Neural progenitor cell (in vitro differentiated cells): Measurements from ENCODE around the gene JCAD. TPM values are rescaled to one million over a fixed set of nuclear protein-coding genes. Genes with fewer than 3 reads are reported as not detected.

Experiments
- DNase-seq: peaks from one replicate; pipeline ENCODE4 v3.0.0-alpha.2; 2016; ENCODE audit warnings: low spot score
- H2AFZ ChIP-seq: fragments of 200-600 bp; sonication (generic); replicated peaks from 2 replicates; pipeline ENCODE4 v1.6.1; 2016; ENCODE audit warnings: antibody characterized with exemption
- H3F3A ChIP-seq: fragments of 200-600 bp; sonication (generic); 2 replicates; pipeline ENCODE4 v1.6.1; 2016; ENCODE audit warnings: antibody characterized with exemption, low read depth
- H3K27ac ChIP-seq: fragments of 200-600 bp; sonication (generic); 2 replicates; pipeline ENCODE4 v1.5.1; 2016; ENCODE audit warnings: mild to moderate bottlenecking
- H3K27me3 ChIP-seq: fragments of 200-600 bp; sonication (generic); 2 replicates; pipeline ENCODE4 v1.6.1; 2016; ENCODE audit warnings: mild to moderate bottlenecking, moderate library complexity
- H3K36me3 ChIP-seq: fragments of 200-600 bp; sonication (generic); 2 replicates; pipeline ENCODE4 v1.5.1; 2016
- H3K4me1 ChIP-seq: fragments of 200-600 bp; sonication (generic); 2 replicates; pipeline ENCODE4 v1.6.1; 2016; ENCODE audit warnings: mixed run types
- H3K4me2 ChIP-seq: fragments of 200-600 bp; sonication (generic); 2 replicates; pipeline ENCODE4 v1.6.1; 2016
- H3K4me3 ChIP-seq: fragments of 200-600 bp; sonication (generic); 2 replicates; pipeline ENCODE4 v1.5.1; 2016
- H3K79me2 ChIP-seq: fragments of 200-600 bp; sonication (generic); 2 replicates; pipeline ENCODE4 v1.6.1; 2016; ENCODE audit warnings: low read depth
- H3K9ac ChIP-seq: fragments of 200-600 bp; sonication (generic); 2 replicates; pipeline ENCODE4 v1.6.1; 2016
- H3K9me3 ChIP-seq: fragments of 200-600 bp; sonication (generic); 2 replicates; pipeline ENCODE4 v1.5.1; 2016; ENCODE audit warnings: low read depth
- H4K20me1 ChIP-seq: fragments of 200-600 bp; sonication (generic); 2 replicates; pipeline ENCODE4 v1.6.1; 2016; ENCODE audit warnings: low read depth
- H3K27ac Mint-ChIP-seq: 3 replicates; pipeline ENCODE4 v1.8.0; 2021; ENCODE audit warnings: mixed read lengths
- H3K27me3 Mint-ChIP-seq: 2 replicates; pipeline ENCODE4 v1.8.0; 2022; ENCODE audit warnings: low read depth, mild to moderate bottlenecking, inconsistent platforms, moderate library complexity, mixed read lengths; ENCODE audit not compliant: insufficient read depth
- H3K36me3 Mint-ChIP-seq: 3 replicates; pipeline ENCODE4 v1.8.0; 2021; ENCODE audit warnings: mixed read lengths
- H3K4me1 Mint-ChIP-seq: 3 replicates; pipeline ENCODE4 v1.8.0; 2021; ENCODE audit warnings: mixed read lengths
- H3K4me3 Mint-ChIP-seq: 3 replicates; pipeline ENCODE4 v1.8.0; 2021; ENCODE audit warnings: mild to moderate bottlenecking, moderate library complexity, mixed read lengths
- H3K9me3 Mint-ChIP-seq: 3 replicates; pipeline ENCODE4 v1.8.0; 2020; ENCODE audit warnings: mixed read lengths
- EZH2 ChIP-seq: fragments of 200-600 bp; sonication (generic); IDR thresholded peaks from 2 replicates; pipeline ENCODE4 v1.6.1; 2017; ENCODE audit warnings: antibody characterized with exemption, mild to moderate bottlenecking, moderate library complexity
- EZH2phosphoT487 ChIP-seq: fragments of 200-600 bp; sonication (generic); IDR thresholded peaks from 2 replicates; pipeline ENCODE4 v1.6.1; 2017; ENCODE audit warnings: antibody characterized with exemption
- total RNA-seq: library from RNA; depleted of rRNA; stranded (reverse); fragments of >200 nt; gene quantifications from 2 replicates; pipeline ENCODE4 v1.2.3, GENCODE V29; 2015; ENCODE audit warnings: low replicate concordance
- TF ChIP-seq, protein P1 (sequence below): fragments of 200-600 bp; sonication (generic); IDR thresholded peaks from 2 replicates; pipeline ENCODE4 v1.5.1; 2017; ENCODE audit warnings: antibody characterized with exemption, mild to moderate bottlenecking

The JCAD gene
- total RNA-seq, 1 donor from 2014 or later: 1.3 TPM

DNA sequence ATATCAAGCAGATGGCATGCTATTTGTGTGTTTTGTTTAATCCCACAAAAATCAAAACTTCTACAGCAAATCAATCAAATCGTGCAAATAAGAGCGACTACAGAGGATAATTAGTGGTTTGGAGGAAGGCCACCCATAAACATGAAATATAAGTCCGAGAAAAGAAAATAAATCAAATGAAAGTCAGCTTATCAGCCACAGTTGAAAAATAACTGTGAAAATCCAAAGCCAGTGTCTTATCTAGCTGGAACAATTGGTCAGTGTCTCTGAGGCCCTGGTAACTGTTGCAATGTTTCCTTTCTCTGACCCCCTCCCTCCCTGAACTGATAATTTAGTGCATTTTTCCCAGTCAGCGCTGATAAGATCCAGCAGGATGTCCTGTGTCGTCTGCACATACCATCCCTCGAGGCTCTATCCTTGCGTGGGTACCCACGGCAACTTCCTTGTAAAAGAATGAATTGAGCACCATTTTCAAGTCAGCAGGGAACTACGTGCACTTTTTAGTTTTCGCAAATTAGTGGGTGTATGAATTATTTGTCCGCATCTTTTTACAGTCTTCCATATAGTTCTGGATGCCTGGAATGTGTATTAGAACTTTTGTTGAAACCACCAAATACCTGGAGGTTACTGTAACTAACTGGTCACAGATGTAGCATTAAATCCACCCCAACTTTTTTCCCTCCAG, 10.8 kb upstream of the JCAD start:
- H3K4me3 ChIP-seq: no peak overlapping the region
- H3K27ac ChIP-seq: no peak overlapping the region
- H2AFZ ChIP-seq: no peak overlapping the region
- Mint-ChIP-seq H3K27me3 (no peaks in the 10 kb centered on the region), H3K36me3 (no peaks in the 10 kb centered on the region), H3K4me1 (peaks cover 11% of the 10 kb centered on the region), H3K9me3 (no peaks in the 10 kb centered on the region), H3K27ac (no peak overlapping the region), H3K4me3 (no peak overlapping the region)
- no peaks in the 10 kb centered on the region for H3K27me3 ChIP-seq
- no peaks in the 10 kb centered on the region for H3K4me1 ChIP-seq
- H3K9me3 ChIP-seq: no peaks in the 10 kb centered on the region
- DNase-seq: no peak
- H3K9ac ChIP-seq: no peak overlapping the region
- H3F3A ChIP-seq: no peaks in the 10 kb centered on the region
- TF ChIP-seq EZH2: no peak
- no peak for TF ChIP-seq EZH2phosphoT487
- TF ChIP-seq, protein P1, sequence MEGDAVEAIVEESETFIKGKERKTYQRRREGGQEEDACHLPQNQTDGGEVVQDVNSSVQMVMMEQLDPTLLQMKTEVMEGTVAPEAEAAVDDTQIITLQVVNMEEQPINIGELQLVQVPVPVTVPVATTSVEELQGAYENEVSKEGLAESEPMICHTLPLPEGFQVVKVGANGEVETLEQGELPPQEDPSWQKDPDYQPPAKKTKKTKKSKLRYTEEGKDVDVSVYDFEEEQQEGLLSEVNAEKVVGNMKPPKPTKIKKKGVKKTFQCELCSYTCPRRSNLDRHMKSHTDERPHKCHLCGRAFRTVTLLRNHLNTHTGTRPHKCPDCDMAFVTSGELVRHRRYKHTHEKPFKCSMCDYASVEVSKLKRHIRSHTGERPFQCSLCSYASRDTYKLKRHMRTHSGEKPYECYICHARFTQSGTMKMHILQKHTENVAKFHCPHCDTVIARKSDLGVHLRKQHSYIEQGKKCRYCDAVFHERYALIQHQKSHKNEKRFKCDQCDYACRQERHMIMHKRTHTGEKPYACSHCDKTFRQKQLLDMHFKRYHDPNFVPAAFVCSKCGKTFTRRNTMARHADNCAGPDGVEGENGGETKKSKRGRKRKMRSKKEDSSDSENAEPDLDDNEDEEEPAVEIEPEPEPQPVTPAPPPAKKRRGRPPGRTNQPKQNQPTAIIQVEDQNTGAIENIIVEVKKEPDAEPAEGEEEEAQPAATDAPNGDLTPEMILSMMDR: no peak
- H3K79me2 ChIP-seq: no peaks in the 10 kb centered on the region
- H4K20me1 ChIP-seq: no peaks in the 10 kb centered on the region
- no peak overlapping the region for H3K4me2 ChIP-seq
- no peaks in the 10 kb centered on the region for H3K36me3 ChIP-seq

DNA sequence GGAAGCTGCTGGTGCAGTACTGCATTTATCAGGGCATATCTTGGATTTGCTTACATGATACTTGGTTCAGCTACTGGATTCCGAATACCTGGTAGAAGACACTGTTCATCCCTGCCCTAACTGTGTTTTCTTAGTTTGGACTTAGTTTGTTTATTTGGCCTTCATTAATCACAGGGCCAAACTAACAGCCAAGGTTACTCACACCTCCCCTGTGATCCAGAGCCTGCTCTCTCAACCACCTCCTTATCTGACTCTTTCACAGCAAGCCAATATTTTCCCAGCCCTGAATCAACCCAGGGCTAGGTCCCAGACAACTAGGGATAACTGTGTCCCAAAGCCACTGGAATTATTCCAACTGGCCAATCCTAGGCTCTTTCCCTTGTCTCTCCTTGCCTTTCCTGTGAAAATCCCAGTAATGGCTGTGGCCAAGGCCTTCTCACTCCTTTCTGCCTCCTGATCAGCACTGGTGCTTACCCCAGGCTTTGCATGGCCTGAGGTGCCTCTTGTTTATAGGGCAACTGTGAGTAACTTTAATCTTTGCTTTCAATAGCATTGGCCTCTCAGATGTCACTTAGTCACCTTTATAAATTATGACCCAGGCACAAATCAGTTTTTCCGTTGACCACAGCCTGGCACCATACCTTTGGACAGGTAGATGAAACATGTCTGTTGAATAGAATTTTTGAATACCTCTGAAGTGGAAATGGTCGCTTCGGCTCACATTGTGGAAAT, 9.3 kb upstream of the JCAD start:
- DNase-seq: no peak
- Histone ChIP-seq H3K79me2 (no peaks in the 10 kb centered on the region), H3F3A (no peaks in the 10 kb centered on the region), H4K20me1 (no peaks in the 10 kb centered on the region), H3K27me3 (no peaks in the 10 kb centered on the region), H3K4me1 (no peaks in the 10 kb centered on the region), H3K9ac (no peak overlapping the region), H3K4me3 (no peak overlapping the region), H3K36me3 (no peaks in the 10 kb centered on the region), H2AFZ (no peak overlapping the region), H3K4me2 (no peak overlapping the region), H3K27ac (no peak overlapping the region), H3K9me3 (no peaks in the 10 kb centered on the region)
- TF ChIP-seq EZH2 (no peak), EZH2phosphoT487 (no peak)
- TF ChIP-seq, protein P1: no peak
- peaks cover 10% of the 10 kb centered on the region for H3K4me1 Mint-ChIP-seq
- H3K36me3 Mint-ChIP-seq: no peaks in the 10 kb centered on the region
- H3K4me3 Mint-ChIP-seq: no peak overlapping the region
- H3K27me3 Mint-ChIP-seq: no peaks in the 10 kb centered on the region
- no peak overlapping the region for H3K27ac Mint-ChIP-seq
- H3K9me3 Mint-ChIP-seq: no peaks in the 10 kb centered on the region

DNA sequence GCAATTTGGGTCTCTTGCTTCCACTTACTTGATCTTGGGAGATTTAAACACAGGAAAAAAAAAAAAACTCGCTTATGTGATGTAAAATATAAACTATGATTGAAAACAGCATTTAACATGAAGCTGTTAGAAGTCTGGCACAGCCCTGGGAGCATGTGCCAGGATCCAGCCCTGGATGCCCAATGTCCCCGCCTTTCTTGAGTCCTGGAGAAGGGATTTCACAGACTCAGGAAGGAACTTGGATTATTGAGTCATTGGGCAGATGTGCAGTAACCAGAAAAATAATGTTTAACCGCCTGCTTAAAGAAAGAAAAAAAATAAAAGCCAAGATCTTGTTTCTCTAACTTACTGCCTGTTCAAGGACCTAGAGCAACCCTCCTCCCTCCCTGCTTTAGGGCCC, 3.7 kb upstream of the JCAD start:
- H3K36me3 Mint-ChIP-seq: no peaks in the 10 kb centered on the region
- no peaks in the 10 kb centered on the region for H4K20me1 ChIP-seq
- H3K4me3 ChIP-seq: no peak overlapping the region
- no peaks in the 10 kb centered on the region for H3K9me3 Mint-ChIP-seq
- no peak overlapping the region for H3K27ac Mint-ChIP-seq
- DNase-seq: no peak
- H3K27me3 Mint-ChIP-seq: peaks cover 4% of the 10 kb centered on the region
- peaks cover 8% of the 10 kb centered on the region for H3K4me1 Mint-ChIP-seq
- no peak overlapping the region for H3K9ac ChIP-seq
- H3K79me2 ChIP-seq: no peaks in the 10 kb centered on the region
- H2AFZ ChIP-seq: no peak overlapping the region
- H3K36me3 ChIP-seq: no peaks in the 10 kb centered on the region
- no peaks in the 10 kb centered on the region for H3K9me3 ChIP-seq
- H3K4me1 ChIP-seq: peaks cover 4% of the 10 kb centered on the region
- no peak for TF ChIP-seq EZH2phosphoT487
- no peak overlapping the region for H3K27ac ChIP-seq
- H3K27me3 ChIP-seq: peaks cover 30% of the 10 kb centered on the region
- peaks cover 13% of the 10 kb centered on the region for H3F3A ChIP-seq
- no peak overlapping the region for H3K4me2 ChIP-seq
- H3K4me3 Mint-ChIP-seq: no peak overlapping the region

DNA sequence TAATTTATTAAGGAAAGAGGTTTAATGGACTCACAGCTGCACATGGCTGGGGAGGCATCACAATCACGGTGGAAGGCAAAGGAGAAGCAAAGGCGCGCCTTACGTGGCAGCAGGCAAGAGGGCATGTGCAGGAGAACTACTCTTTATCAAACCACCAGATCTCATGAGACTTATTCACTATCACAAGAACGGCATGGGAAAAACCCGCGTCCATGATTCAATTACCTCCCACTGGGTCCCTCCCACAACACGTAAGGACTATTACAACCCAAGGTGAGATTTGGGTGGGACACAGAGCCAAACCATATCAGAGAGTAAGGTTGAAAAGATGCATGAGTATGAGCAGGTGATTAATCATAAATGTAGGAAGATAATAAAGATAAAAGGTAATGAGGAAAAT, 3.2 kb upstream of the JCAD start:
- no peaks in the 10 kb centered on the region for H3K79me2 ChIP-seq
- no peaks in the 10 kb centered on the region for H3K36me3 ChIP-seq
- H3K4me3 ChIP-seq: no peak overlapping the region
- no peak overlapping the region for H3K9ac ChIP-seq
- H3F3A ChIP-seq: peaks cover 18% of the 10 kb centered on the region
- no peak overlapping the region for H3K27ac ChIP-seq
- Mint-ChIP-seq H3K27me3 (peaks cover 4% of the 10 kb centered on the region), H3K27ac (no peak overlapping the region), H3K4me1 (peaks cover 13% of the 10 kb centered on the region), H3K9me3 (no peaks in the 10 kb centered on the region), H3K4me3 (no peak overlapping the region), H3K36me3 (no peaks in the 10 kb centered on the region)
- peaks cover 32% of the 10 kb centered on the region for H3K27me3 ChIP-seq
- H3K4me2 ChIP-seq: no peak overlapping the region
- H3K9me3 ChIP-seq: no peaks in the 10 kb centered on the region
- no peak overlapping the region for H2AFZ ChIP-seq
- DNase-seq: no peak
- H3K4me1 ChIP-seq: peaks cover 9% of the 10 kb centered on the region
- peaks cover 2% of the 10 kb centered on the region for H4K20me1 ChIP-seq
- TF ChIP-seq EZH2phosphoT487 (no peak), EZH2 (no peak)
- TF ChIP-seq, protein P1: no peak
